ENCODE measurements around the gene TIGD1. TPM values are rescaled to one million over a fixed set of nuclear protein-coding genes. Genes with fewer than 3 reads are reported as not detected.

TIGD1 gene
- total RNA-seq, 4 donors from 2014 or later = 1.5 to 3.5 (median 2.2) TPM

DNA sequence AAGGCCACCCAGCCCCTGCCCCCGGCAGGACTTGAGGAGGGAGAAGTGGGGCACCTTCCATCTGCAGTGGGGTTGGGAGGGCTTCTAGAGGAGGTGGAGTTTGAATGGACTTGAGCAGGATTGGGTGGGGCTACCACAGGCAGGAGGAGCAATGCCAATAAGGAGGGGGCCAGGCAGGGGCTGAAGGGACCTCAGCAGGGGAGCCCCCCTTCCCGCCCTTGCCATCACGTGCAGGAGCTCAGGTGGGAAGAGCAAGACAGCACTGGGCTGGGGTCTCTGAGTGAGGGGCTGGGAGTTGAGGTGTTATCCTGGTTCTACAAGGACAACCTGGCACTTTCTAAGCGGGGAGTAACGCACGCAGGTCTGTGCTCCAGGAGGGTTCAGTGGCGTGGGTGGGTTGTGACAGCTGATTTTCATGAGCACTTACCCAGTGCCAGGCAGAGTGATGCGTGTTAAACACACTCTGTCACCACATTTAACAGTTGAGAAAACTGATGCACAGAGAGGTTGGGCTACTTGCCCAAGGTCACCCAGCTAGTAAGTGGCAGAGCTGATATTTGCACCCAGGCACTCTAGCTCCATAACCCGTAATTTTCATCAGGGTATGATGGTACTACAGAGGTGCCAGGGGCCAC, 19.6 kb downstream of the TIGD1 start:
- TF ChIP-seq, protein P1, sequence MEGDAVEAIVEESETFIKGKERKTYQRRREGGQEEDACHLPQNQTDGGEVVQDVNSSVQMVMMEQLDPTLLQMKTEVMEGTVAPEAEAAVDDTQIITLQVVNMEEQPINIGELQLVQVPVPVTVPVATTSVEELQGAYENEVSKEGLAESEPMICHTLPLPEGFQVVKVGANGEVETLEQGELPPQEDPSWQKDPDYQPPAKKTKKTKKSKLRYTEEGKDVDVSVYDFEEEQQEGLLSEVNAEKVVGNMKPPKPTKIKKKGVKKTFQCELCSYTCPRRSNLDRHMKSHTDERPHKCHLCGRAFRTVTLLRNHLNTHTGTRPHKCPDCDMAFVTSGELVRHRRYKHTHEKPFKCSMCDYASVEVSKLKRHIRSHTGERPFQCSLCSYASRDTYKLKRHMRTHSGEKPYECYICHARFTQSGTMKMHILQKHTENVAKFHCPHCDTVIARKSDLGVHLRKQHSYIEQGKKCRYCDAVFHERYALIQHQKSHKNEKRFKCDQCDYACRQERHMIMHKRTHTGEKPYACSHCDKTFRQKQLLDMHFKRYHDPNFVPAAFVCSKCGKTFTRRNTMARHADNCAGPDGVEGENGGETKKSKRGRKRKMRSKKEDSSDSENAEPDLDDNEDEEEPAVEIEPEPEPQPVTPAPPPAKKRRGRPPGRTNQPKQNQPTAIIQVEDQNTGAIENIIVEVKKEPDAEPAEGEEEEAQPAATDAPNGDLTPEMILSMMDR (IDR thresholded peaks at IDR 0.05; ENCODE audit: low read depth) = no peak

DNA sequence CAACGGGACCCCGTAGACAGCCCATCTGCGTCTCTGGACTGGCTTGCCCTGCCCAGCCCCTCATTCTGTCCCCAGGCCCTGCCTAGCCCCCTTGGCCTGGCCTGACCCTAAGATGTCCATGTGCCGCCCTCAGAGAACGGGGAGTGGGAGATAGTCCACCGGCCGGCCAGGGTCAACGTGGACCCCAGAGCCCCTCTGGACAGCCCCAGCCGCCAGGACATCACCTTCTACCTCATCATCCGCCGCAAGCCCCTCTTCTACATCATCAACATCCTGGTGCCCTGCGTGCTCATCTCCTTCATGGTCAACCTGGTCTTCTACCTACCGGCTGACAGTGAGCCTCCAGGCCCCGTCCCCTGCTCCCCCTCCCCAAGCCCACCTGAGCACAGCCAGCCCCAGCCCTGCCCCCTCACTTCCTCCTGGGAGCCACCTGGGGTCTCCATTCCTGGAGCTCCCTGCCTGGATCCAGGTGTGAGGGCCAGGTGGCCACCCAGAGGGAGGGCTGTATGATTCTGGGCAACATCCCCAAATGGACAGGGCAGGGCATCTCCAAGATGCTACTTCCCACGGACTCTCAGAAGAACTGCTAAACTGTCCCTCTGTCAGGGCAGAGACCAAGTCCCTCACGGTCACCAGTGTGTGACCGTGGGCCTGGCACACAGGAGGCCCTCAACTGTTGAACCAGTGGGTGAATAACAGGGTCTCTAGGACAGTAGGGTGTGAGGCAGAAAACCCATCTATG, 20.4 kb downstream of the TIGD1 start:
- TF ChIP-seq, protein P1 (IDR thresholded peaks at IDR 0.05; ENCODE audit: low read depth) = no peak

DNA sequence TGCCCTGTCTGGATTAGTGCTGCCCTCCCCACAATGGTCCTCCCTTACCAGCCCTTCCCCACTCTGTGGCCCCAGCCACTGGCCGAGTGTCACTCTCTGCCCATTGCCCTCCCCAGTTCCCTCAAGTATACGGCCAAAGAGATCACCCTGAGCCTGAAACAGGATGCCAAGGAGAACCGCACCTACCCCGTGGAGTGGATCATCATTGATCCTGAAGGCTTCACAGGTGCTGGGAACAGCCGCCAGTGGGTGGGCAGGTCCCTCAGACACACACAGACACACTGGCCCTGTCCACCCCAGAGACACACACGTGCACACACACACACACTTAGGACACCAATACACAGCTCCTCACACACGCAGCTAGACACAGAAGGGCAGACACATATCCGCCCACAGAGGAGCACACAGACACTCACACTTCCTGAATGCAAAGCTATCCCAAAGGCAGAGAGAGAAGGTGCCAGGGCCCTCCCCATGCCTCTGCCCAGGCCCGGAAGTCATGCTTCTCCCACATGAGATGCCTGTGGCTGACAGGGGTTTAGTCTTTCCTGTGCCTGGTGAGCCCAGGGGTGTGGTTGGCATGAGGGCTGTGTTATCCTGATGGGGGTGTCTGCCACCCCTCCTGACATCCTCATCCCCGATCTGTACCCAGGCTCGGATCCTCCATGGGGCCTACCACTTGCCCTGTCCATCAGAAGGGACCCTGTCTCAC, 21.5 kb downstream of the TIGD1 start:
- TF ChIP-seq, protein P1 (IDR thresholded peaks at IDR 0.05; ENCODE audit: low read depth) = no peak

DNA sequence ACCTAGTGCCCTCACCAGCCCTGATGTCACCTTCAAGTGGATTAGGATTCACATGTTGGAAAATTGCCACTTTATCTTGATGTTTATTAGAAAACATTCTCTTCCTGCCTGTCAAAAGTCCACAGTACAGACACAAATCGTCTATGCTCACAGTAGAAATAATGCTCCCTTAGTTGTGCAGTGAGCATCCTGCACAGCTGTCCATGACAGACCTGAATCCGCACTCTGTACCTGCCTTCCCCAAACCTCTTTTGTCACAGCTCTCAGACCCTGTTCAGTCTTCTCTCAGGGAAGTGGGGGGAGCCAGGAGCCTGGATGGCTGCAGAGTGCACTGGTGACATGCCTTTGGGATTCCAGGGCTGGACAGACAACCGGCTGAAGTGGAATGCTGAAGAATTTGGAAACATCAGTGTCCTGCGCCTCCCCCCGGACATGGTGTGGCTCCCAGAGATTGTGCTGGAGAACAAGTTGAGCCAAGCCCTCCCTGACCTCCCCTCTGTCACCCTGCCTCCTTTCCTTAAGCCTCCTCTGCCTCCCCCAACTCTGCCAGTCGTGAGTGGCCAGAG, 22.4 kb downstream of the TIGD1 start:
- TF ChIP-seq, protein P1 (IDR thresholded peaks at IDR 0.05; ENCODE audit: low read depth) = no peak

DNA sequence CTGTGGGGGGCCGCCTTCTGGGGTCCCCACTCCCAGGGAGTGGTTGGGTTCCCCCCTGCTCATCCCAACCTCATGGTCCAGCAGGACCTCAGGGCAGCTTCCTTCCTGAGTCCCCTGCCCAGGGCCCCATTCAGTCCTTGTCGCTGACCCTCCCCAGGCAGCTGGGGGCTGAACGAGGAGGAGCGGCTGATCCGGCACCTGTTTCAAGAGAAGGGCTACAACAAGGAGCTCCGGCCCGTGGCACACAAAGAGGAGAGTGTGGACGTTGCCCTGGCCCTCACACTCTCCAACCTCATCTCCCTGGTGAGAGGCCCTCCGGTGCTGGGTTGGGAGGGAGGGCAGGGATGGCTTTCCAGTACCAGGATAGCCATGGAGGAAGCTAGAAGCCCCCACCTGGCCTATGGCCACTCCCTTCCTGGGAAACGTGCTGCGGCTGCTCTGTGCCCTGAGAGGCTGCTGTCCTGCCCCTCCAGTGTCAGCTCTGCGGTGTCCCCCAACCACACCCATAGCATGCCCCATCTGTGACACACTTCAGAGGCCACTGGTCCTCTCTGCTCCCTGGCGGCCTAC, 23.9 kb downstream of the TIGD1 start:
- TF ChIP-seq, protein P1 (IDR thresholded peaks at IDR 0.05; ENCODE audit: low read depth) = no peak

DNA sequence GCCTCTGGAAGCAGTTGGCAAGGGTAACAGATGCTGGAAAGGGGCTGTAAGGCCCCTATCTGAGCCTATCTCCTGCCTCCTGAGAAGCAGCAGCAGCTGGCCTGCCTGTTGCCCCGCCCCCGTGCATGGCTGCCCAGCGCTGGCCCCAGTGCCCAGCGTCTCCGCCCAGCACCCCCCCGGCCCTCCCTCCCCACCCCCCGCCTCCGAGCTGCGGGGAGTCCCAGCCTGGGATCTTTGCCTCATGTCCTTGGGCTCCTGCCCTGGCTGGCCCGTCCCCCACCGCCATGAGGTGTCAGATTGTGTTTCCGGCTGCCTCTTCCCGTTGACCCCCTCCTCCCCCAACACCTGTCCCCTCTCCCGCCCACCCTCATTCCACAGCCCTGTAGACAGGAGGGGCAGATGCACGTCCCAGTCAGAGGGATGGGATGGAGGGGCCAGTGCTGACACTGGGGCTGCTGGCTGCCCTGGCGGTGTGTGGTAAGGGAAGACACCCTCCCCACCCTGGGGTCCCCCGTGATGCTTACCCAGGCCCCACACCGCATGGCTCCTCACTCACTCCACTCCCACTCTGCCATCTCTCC, 24.5 kb downstream of the TIGD1 start, which contains the start of gene CHRND:
Gene CHRND, plus strand, starts transcription at position 370 of the 581 bp plus-strand sequence. Its CDS starts 56 bp downstream, at position 426.
- TF ChIP-seq, protein P1 (IDR thresholded peaks at IDR 0.05; ENCODE audit: low read depth) = no peak

All from subcutaneous adipose tissue (tissue), 4 donors.